Measurements from ENCODE around the gene IGHMBP2. TPM values are rescaled to one million over a fixed set of nuclear protein-coding genes. Genes with fewer than 3 reads are reported as not detected.
A peak's percentile ranks its signal among the peaks of the same experiment; 100 is the strongest.

IGHMBP2 gene
- total RNA-seq, 6 experiments from 2014 or later, result 11.9 to 15.4 (median 14.1) TPM

DNA sequence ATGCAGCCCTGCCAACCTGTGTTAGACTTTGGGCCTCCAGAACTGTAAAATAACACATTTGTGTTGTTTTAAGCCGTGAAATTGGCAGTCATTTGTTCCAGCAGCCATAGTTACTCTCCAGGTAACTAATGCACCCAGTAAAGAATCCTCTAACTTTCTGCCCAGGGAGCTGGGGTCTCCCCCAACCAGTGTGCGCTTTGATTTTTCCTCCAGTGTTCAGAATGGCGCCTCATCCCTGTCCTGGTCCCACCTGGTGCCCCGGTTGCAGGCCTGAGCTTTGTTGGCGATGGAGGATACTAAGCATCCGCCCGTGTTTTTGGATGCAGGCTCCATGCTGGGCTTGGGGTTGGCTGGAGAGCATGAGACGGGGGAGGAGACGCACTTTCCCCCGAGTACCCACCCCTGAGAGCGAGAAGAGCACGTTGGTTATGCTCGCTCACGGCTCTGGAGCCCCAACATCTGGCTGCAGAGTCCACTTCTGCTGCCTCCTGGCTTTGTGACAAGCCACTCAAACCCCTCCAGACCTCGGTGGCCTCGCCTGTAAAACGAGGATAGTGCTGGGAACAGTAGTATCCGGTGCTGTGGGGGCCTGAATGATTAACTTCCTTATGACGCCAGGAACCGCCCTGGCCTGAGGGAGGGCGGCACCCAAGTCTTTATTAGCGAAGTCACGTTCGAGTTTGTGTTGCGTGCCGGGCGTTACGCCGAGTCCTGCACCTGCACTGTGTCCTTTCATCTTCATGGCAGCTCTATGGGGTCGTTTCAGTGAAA, 51.3 kb downstream of the IGHMBP2 start:
- H3K4me3 Mint-ChIP-seq, result peak overlapping the region; percentile 31
- TF ChIP-seq, protein P1, sequence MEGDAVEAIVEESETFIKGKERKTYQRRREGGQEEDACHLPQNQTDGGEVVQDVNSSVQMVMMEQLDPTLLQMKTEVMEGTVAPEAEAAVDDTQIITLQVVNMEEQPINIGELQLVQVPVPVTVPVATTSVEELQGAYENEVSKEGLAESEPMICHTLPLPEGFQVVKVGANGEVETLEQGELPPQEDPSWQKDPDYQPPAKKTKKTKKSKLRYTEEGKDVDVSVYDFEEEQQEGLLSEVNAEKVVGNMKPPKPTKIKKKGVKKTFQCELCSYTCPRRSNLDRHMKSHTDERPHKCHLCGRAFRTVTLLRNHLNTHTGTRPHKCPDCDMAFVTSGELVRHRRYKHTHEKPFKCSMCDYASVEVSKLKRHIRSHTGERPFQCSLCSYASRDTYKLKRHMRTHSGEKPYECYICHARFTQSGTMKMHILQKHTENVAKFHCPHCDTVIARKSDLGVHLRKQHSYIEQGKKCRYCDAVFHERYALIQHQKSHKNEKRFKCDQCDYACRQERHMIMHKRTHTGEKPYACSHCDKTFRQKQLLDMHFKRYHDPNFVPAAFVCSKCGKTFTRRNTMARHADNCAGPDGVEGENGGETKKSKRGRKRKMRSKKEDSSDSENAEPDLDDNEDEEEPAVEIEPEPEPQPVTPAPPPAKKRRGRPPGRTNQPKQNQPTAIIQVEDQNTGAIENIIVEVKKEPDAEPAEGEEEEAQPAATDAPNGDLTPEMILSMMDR (IDR thresholded peaks at IDR 0.05), result no peak
- peaks cover 8% of the 10 kb centered on the region for H3K4me1 Mint-ChIP-seq (ENCODE audit: low read depth)
- no peaks in the 10 kb centered on the region for H3K9me3 Mint-ChIP-seq
- peak; percentile 22 for DNase-seq
- H3K27me3 Mint-ChIP-seq (ENCODE audit: insufficient read depth), result peaks cover 3% of the 10 kb centered on the region
- no peaks in the 10 kb centered on the region for H3K36me3 Mint-ChIP-seq (ENCODE audit: low read depth)
- H3K27ac Mint-ChIP-seq, result peak overlapping the region; percentile 79

DNA sequence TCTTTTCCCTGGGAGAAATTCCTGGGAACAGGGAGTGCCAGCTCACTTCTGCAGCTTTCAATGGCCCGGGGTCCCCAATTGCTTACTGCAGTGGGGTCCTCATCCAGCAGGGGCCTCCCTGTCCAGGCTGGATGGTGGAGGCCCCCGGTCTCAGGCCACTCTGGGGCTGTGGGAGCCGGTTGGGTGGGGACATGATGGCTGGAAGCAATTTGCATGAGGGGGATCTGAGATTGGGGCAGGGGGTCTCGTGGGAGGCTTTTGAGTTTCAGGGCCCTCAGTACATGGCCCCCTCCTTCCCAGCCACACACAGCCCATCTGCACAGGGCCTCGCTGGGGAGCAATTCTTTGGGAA, 51.9 kb downstream of the IGHMBP2 start:
- Mint-ChIP-seq H3K9me3 (no peaks in the 10 kb centered on the region), H3K4me3 (peak overlapping the region; percentile 31), H3K27ac (peak overlapping the region; percentile 79; the same call in 1 of the 2 replicates), H3K4me1 (ENCODE audit: low read depth) (peaks cover 8% of the 10 kb centered on the region), H3K36me3 (ENCODE audit: low read depth) (no peaks in the 10 kb centered on the region), H3K27me3 (ENCODE audit: insufficient read depth) (peaks cover 3% of the 10 kb centered on the region)
- TF ChIP-seq, protein P1 (IDR thresholded peaks at IDR 0.05), result no peak
- no peak for DNase-seq

DNA sequence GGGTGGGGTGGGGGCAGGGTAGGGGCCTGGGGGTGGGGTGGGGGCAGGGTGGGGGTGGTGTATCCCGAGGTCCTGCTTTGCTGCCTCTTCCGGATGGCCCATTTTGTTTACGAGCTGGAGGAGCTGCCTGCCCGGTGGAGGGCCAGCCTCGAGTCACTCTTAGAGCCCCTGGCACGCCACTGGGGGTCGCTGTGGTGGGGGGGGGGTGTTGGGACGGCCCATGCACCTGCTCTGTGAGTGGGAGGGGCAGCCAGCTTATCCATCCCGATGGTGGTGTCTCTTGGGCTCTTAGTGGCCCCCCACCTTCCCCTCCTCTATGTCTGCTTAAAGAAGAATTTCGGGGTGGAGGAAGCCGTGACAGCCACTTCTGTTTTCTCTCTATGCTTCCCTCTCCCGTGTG, 52.5 kb downstream of the IGHMBP2 start:
- Mint-ChIP-seq H3K9me3 (no peaks in the 10 kb centered on the region), H3K4me3 (no peak overlapping the region), H3K4me1 (ENCODE audit: low read depth) (peaks cover 8% of the 10 kb centered on the region), H3K27ac (no peak overlapping the region), H3K36me3 (ENCODE audit: low read depth) (no peaks in the 10 kb centered on the region), H3K27me3 (ENCODE audit: insufficient read depth) (peaks cover 3% of the 10 kb centered on the region)
- no peak for DNase-seq
- TF ChIP-seq, protein P1 (IDR thresholded peaks at IDR 0.05), result peak; percentile 55

DNA sequence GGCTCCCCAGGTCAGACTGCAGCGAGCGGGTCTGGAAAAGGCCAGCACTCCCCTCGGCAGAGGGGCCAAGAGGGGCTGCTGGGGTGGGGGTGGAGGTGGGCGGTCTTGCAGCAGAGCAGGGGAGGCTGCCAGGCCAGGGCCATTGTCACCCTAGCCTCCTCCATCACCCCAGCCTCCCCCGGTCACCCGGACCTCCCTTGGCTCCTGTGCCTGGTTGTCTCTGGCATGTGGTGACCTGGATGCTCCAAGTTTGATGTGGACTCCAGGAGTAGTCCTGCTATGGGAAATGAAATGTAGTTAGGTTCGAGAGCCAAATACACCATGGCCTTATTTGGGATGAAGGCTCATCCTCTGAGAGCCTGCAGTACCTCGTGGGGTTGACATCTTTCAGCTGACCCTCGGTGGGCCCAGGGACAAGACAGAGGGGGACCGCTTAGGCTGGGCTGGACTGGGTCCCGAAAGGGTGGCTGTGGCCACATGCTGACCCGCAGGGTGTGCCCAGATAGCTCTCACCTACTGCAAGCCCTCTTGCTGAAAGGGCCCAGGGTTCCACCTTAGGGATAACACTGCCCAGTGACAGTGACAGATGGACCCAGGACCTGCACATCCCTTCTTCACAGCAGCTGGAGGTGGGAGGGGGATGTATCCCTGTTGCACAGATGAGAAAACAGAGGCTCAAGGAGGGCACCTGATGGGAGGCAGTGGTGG, 53.0 kb downstream of the IGHMBP2 start:
- TF ChIP-seq, protein P1 (IDR thresholded peaks at IDR 0.05), result no peak; the same call in 1 of the 2 replicates
- Mint-ChIP-seq H3K27me3 (ENCODE audit: insufficient read depth) (peaks cover 3% of the 10 kb centered on the region), H3K4me3 (no peak overlapping the region), H3K4me1 (ENCODE audit: low read depth) (peaks cover 8% of the 10 kb centered on the region), H3K9me3 (no peaks in the 10 kb centered on the region), H3K36me3 (ENCODE audit: low read depth) (no peaks in the 10 kb centered on the region), H3K27ac (no peak overlapping the region)
- DNase-seq, result no peak

- Mint-ChIP-seq H3K27ac (no peak overlapping the region), H3K27me3 (ENCODE audit: insufficient read depth) (peaks cover 7% of the 10 kb centered on the region), H3K9me3 (peaks cover 7% of the 10 kb centered on the region; the same call in 1 of the 2 replicates), H3K4me3 (no peak overlapping the region), H3K36me3 (ENCODE audit: low read depth) (no peaks in the 10 kb centered on the region), H3K4me1 (ENCODE audit: low read depth) (peaks cover 8% of the 10 kb centered on the region)
- TF ChIP-seq, protein P1 (IDR thresholded peaks at IDR 0.05), result no peak
- no peak for DNase-seq
These were observed 54.5 kb downstream of the IGHMBP2 start for GRCh38 chr11:68958211-68958610.
